Smooth muscle cell (in vitro differentiated cells): ENCODE results near the gene GSTO1. TPM values are rescaled to one million over a fixed set of nuclear protein-coding genes. Genes with fewer than 3 reads are reported as not detected.

Experiments used
- DNase-seq: peaks from one replicate; lab custom pipeline; 2025; ENCODE audit not compliant: unreplicated experiment; lab: John Stamatoyannopoulos, UW
- H2AFZ ChIP-seq: fragments of 200-600 bp; sonication (generic); 2 replicates; pipeline ENCODE4 v1.6.0; 2016; ENCODE audit warnings: antibody characterized with exemption, low read depth, mild to moderate bottlenecking
- H3F3A ChIP-seq: fragments of 200-600 bp; sonication (generic); 2 replicates; pipeline ENCODE4 v1.6.0; 2017; ENCODE audit warnings: antibody characterized with exemption, low read depth
- H3K27ac ChIP-seq: fragments of 200-600 bp; sonication (generic); 2 replicates; pipeline ENCODE4 v1.5.1; 2016; ENCODE audit warnings: low read depth, mild to moderate bottlenecking
- H3K27me3 ChIP-seq: fragments of 200-600 bp; sonication (generic); 2 replicates; pipeline ENCODE4 v1.6.1; 2016; ENCODE audit warnings: low read depth, mild to moderate bottlenecking
- H3K36me3 ChIP-seq: fragments of 200-600 bp; sonication (generic); 2 replicates; pipeline ENCODE4 v1.5.1; 2016; ENCODE audit warnings: low read depth
- H3K4me1 ChIP-seq: fragments of 200-600 bp; sonication (generic); 2 replicates; pipeline ENCODE4 v1.5.1; 2016; ENCODE audit warnings: low read depth
- H3K4me2 ChIP-seq: fragments of 200-600 bp; sonication (generic); 2 replicates; pipeline ENCODE4 v1.6.0; 2016; ENCODE audit warnings: mild to moderate bottlenecking
- H3K4me3 ChIP-seq: fragments of 200-600 bp; sonication (generic); 2 replicates; pipeline ENCODE4 v1.5.1; 2016; ENCODE audit warnings: mild to moderate bottlenecking
- H3K79me2 ChIP-seq: fragments of 200-600 bp; sonication (generic); 2 replicates; pipeline ENCODE4 v1.6.0; 2016; ENCODE audit warnings: low read depth, mild to moderate bottlenecking
- H3K9ac ChIP-seq: fragments of 200-600 bp; sonication (generic); 2 replicates; pipeline ENCODE4 v1.6.0; 2016; ENCODE audit warnings: low read depth
- H3K9me3 ChIP-seq: fragments of 200-600 bp; sonication (generic); replicated peaks from 2 replicates; pipeline ENCODE4 v1.5.1; 2016; ENCODE audit warnings: low read depth
- H4K20me1 ChIP-seq: fragments of 200-600 bp; sonication (generic); 2 replicates; pipeline ENCODE4 v1.6.0; 2016; ENCODE audit warnings: low read depth
- CTCF ChIP-seq: fragments of 200-600 bp; sonication (generic); IDR thresholded peaks from 2 replicates; pipeline ENCODE4 v1.5.1; 2017; ENCODE audit warnings: borderline replicate concordance, mild to moderate bottlenecking, antibody characterized with exemption; ENCODE audit not compliant: insufficient read depth, poor library complexity, severe bottlenecking
- WGBS: methylation state at CpG from one replicate; pipeline ENCODE4 v1.1.7; 2016; ENCODE audit warnings: low lambda C conversion rate; 5-methylcytosine and 5-hydroxymethylcytosine counted together
- polyA plus RNA-seq: library from polyadenylated mRNA; unstranded; fragments of >200 nt; fragmentation: Nextera tagmentation; extraction: Ambion mirVana; gene quantifications from 2 replicates; pipeline ENCODE4 v1.2.1, GENCODE V29; 2016
- total RNA-seq: library from RNA; depleted of rRNA; stranded (reverse); fragments of >200 nt; gene quantifications from 2 replicates; pipeline ENCODE4 v1.2.3, GENCODE V29; 2014

The GSTO1 gene
- total and polyA plus RNA-seq, 2 experiments from 2014 or later = 293 to 440 TPM

GRCh38 chr10:104296687-104297436, 42.2 kb downstream of the GSTO1 start:
- peak overlapping the region; percentile 32 for H3K9ac ChIP-seq
- H4K20me1 ChIP-seq = no peaks in the 10 kb centered on the region

GRCh38 chr10:104297697-104298660, 43.3 kb downstream of the GSTO1 start:
- Histone ChIP-seq H3K36me3 (no peaks in the 10 kb centered on the region), H3K4me1 (peaks cover 4% of the 10 kb centered on the region), H3F3A (peaks cover 7% of the 10 kb centered on the region), H3K27me3 (no peaks in the 10 kb centered on the region), H3K9me3 (no peaks in the 10 kb centered on the region), H3K4me3 (peak overlapping the region; percentile 19), H4K20me1 (no peaks in the 10 kb centered on the region), H3K79me2 (no peaks in the 10 kb centered on the region), H3K9ac (peak overlapping the region; percentile 93), H2AFZ (no peak overlapping the region), H3K27ac (peak overlapping the region; percentile 98), H3K4me2 (peak overlapping the region; percentile 75)
- peak; percentile 11 for DNase-seq
- TF ChIP-seq CTCF = peak; percentile 62
- WGBS = 37% methylated on average over 17 of the region's 17 CpGs

More at GRCh38 chr10:104296687-104297436, 42.2 kb downstream of the GSTO1 start:
- Histone ChIP-seq H2AFZ (no peak overlapping the region), H3K79me2 (no peaks in the 10 kb centered on the region), H3K4me2 (peak overlapping the region; percentile 75), H3K4me1 (peaks cover 6% of the 10 kb centered on the region), H3K9me3 (no peaks in the 10 kb centered on the region), H3K36me3 (no peaks in the 10 kb centered on the region), H3K27ac (peak overlapping the region; percentile 98), H3K27me3 (no peaks in the 10 kb centered on the region), H3F3A (peaks cover 10% of the 10 kb centered on the region), H3K4me3 (no peak overlapping the region)
- DNase-seq = no peak
- 95% methylated on average over 10 of the region's 10 CpGs for WGBS
- no peak for TF ChIP-seq CTCF

- Histone ChIP-seq H3F3A (peaks cover 7% of the 10 kb centered on the region), H3K4me1 (peaks cover 4% of the 10 kb centered on the region), H3K27ac (peak overlapping the region; percentile 98), H3K4me2 (peak overlapping the region; percentile 75), H3K27me3 (no peaks in the 10 kb centered on the region), H2AFZ (no peak overlapping the region), H3K79me2 (no peaks in the 10 kb centered on the region), H4K20me1 (no peaks in the 10 kb centered on the region), H3K36me3 (no peaks in the 10 kb centered on the region), H3K9me3 (no peaks in the 10 kb centered on the region), H3K9ac (peak overlapping the region; percentile 93), H3K4me3 (peak overlapping the region; percentile 19)
- whole genome bisulfite sequencing = 34% methylated on average over 13 of the region's 13 CpGs
- no peak for TF ChIP-seq CTCF
- no peak for DNase-seq
These were observed 44.6 kb downstream of the GSTO1 start for GRCh38 chr10:104299031-104299904.
